ENCODE results near the gene SORT1. TPM values are rescaled to one million over a fixed set of nuclear protein-coding genes. Genes with fewer than 3 reads are reported as not detected.
"Not testable (repeated sequence)": the region's sequence is repeated elsewhere in the genome, so short reads cannot be mapped to it uniquely, and the experiment has no call there.

SORT1 gene
- polyA plus RNA-seq, 3 donors = 50.1 to 58.5 (median 56.4) TPM

DNA sequence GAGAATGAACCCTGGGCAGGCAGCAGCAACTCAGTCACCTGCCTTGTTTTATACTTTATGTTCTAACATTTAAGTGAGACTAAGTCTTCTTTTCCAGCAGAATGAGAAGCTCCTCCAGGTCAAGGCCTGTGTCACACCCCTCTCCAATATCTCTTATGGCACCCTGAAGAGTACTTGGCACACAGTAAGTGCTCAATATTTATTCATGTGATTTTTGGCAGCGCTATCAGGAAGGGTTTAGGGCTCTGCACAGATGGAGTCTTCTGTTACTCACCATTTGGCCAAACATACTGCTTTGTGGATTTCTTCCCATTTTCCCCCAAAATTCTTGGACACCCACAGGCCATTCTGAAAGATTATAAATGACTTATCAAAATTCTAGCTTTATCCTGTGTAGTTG lies 47.1 kb downstream of the SORT1 start:
- DNase-seq = no peak

DNA sequence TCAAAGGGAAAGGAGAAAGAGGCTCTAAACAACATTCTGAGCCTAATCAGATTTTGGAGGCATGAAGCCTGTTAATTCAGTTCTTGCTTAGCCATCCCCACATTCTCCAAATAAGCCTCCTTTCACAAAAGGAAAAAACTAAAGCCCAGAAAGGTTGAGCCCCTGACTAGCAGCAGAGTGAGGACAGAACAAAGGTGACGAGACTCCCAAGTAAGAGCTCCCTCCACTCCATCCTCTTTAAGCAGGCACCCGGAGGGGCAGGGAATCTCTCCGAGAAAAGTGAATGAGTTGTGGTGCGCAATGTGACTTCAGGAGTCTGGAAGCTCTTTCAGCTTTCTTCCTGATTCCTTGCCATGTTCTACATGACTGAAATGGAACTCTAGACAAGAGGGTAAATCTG lies 47.5 kb downstream of the SORT1 start:
- DNase-seq = no peak

GRCh38 chr1:109347511-109347910 lies 50.2 kb downstream of the SORT1 start:
- no peak for DNase-seq

GRCh38 chr1:109341944-109342930 lies 55.5 kb downstream of the SORT1 start:
- DNase-seq = peak; percentile 56

GRCh38 chr1:109338608-109339007 lies 59.1 kb downstream of the SORT1 start:
- no peak for DNase-seq

- DNase-seq = no peak
Observed at GRCh38 chr1:109338091-109338490, 59.6 kb downstream of the SORT1 start.

DNA sequence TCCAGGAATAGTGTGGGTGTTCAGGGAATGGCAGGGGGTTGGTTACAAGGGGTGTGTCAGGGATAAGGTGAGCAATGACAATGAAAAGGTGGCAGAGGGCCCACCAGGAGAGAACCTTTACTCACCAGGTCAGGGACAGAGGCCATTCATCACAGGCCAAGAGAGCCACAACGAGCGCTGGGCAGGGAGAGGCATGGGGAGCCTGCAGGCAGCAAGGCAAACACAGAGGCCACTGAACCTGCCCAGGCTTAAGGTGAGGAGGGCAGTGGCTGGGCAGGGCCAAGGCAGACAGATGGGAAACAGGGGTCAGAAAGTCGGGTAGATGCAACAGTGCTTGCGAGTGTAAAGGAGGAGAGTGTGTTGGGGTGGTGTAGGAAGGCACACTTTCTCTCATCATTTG lies 62.6 kb downstream of the SORT1 start:
- DNase-seq = no peak

DNA sequence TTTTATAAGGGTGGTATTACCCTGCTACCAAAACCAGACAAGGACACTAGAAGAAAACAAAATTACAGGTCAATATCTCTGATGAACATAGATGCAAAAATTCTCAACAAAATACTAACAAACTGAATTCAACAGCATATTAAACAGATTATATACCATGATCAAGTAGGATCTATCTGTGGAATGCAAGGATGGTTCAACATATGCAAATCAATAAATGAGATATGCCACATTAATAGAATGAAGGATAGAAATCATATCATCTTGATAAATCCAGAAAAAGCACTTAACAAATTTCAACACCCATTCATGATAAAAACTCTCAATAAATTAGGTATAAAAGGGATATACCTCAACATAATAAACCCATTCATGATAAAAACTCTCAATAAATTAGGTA lies 66.6 kb downstream of the SORT1 start:
- DNase-seq = no peak

DNA sequence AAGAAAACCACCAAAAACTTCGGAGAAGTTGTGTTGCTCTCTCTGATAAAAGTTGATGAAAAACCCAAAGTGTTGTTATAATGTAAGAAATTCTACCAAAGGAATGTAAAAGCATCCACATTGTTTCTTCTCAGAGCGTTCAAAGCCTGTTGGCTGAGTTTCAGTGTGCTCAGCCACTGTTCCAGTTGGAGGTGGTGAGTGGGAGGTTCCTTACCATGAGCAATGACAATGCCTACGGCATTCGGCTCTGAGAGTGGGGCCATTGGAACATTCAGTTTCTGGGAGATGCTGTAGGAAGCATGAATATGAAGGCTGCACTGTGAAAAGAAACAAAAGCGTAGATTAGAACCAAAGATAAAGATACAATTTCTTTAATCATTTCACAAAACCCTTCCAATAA lies 70.4 kb downstream of the SORT1 start:
- DNase-seq = no peak

DNA sequence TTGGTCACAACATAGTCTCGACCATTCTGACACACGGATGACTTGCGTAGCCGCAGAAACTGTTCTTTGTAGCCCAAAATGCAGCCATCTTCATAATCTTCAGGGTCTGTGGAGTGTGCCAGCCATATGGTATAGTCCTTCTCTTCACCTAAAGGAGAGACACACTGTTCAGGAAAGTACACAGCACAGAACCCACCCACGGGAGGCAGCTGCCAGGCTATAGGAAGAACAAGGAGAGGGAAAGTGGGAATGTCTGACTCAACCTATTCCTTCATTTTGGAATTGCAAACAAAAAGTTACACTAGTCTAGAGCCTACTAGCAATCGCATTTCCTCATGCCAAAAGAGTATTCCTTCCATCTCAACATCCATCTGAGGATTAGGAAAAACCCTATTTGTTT lies 74.7 kb downstream of the SORT1 start:
- no peak for DNase-seq

DNA sequence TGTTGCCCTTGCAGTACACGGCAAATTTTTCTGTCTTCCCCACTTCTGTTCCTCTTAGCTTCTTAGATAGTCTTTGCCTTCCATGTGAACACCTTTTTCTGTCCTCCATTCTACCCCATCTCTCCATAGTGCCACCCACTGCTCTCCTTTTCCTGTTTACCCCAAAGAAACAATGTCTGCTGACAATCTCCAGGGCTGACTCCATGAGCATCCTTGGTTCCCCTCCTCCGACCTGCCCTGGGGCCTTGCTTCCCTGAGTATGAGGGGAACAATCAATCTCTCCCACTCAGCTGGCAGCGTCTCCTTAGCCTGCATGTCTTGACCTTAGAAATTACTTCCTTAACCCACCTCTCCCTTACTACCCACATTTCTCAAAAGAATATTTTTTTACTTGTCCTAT lies 78.6 kb downstream of the SORT1 start:
- no peak for DNase-seq

DNA sequence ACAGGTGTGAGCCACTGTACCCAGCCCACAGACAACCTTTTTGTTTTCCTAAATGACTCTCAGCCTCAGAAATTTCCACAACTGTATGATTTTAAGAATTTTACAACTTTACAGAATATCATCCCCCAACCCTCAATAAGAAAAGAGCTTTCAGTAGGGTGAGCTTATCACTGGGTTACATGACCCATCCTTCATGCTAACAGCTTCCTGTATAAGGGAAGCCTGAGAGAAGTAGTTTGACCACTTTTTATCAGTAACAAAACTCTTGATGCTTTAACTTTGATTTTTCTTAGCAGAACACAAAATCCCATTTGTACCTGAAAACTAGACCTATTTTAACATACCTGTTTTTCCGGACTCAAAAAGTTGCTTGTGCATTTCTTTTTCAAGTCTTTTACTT lies 81.2 kb downstream of the SORT1 start:
- no peak for DNase-seq

DNA sequence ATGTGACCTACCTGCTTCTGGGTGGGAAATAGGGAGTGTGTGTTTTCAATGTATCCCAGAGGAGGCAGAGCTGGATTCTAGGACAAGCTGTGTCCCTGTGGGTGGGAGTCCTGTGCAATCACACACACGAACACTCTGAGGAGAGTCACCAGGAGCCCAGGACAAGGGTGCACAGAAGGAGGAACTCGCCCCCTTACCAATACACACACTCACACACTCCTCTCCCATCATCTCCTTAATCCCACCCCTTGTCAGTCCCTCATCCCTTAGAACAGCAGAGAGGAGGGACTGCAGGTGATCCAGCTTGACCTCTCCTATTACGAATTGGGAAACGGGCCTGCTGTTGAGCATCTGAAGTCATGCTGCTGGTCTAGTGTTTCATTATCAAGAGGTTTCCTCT lies 82.4 kb downstream of the SORT1 start:
- no peak for DNase-seq

GRCh38 chr1:109314795-109315194 lies 82.9 kb downstream of the SORT1 start:
- no peak for DNase-seq

GRCh38 chr1:109312978-109313775 lies 84.5 kb downstream of the SORT1 start:
- DNase-seq = no peak

- DNase-seq = no peak
Observed at GRCh38 chr1:109312246-109312645, 85.5 kb downstream of the SORT1 start.

GRCh38 chr1:109309347-109309746 lies 88.4 kb downstream of the SORT1 start:
- no peak for DNase-seq

- no peak for DNase-seq
Observed at GRCh38 chr1:109307274-109308021, 90.3 kb downstream of the SORT1 start.

GRCh38 chr1:109306832-109307273 lies 90.9 kb downstream of the SORT1 start, which contains the start of gene MYBPHL:
Gene MYBPHL, minus strand, starts transcription at chr1:109307011. Its CDS starts 20 bp downstream, at chr1:109306991.
- no peak for DNase-seq

DNA sequence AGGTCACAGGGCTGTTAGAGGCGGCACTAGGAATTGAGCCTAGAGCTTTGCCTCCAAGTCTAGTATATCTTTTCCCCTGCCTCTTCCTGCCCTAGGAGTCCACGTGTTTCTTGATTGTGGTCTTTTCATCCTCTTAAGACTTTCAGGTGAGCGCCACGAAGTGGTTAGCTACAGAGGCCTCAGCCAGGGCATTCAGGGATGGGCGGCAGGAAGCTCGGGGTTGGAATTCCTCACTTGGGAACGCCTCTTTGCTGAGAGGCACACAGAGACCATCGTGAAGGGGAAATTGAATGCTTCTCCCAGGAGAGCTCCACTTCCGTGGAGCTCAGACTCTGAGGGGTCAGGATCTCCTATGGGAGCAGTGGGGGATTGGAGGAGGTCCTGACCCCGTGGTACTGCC lies 91.7 kb downstream of the SORT1 start:
- DNase-seq = not testable (repeated sequence)

GRCh38 chr1:109304226-109304920 lies 93.3 kb downstream of the SORT1 start:
- no peak for DNase-seq
